SK-N-SH (cell line): ENCODE measurements around the gene KCNT1. TPM values are rescaled to one million over a fixed set of nuclear protein-coding genes. Genes with fewer than 3 reads are reported as not detected.

Experiments used
- CTCF ChIA-PET: fragments of 300-600, 350-600 bp; formaldehyde crosslinking; extraction: SDS; loops from one replicate; lab custom pipeline; 2021; lab: Yijun Ruan, JAX
- POLR2A ChIA-PET: fragments of 350-600 bp; sonication (Branson Sonifier 250); formaldehyde crosslinking; extraction: SDS; loops from one replicate; lab custom pipeline; 2020; ENCODE audit warnings: antibody characterized with exemption, inconsistent platforms; lab: Yijun Ruan, JAX
- DNase-seq: peaks from one replicate; pipeline ENCODE4 v3.0.0; 2012
- H2AFZ ChIP-seq: fragments of 200-600 bp; sonication (generic); 2 replicates; pipeline ENCODE4 v1.8.1; 2016; ENCODE audit warnings: antibody characterized with exemption, mild to moderate bottlenecking, low read depth
- H3F3A ChIP-seq: fragments of 200-600 bp; sonication (generic); replicated peaks from 2 replicates; pipeline ENCODE3; 2016; ENCODE audit warnings: antibody characterized with exemption, mild to moderate bottlenecking; ENCODE audit not compliant: insufficient read depth
- H3K27ac ChIP-seq, 2 experiments: fragments of 200-500 bp in 1 of 2; fragments of 200-600 bp in 1 of 2; sonication (Bioruptor generic) in 1 of 2; sonication (generic), shearing (Covaris generic) in 1 of 2; 2 replicates each; pipeline versions ENCODE4 v1.5.1 to v1.6.1; 2014 to 2016; ENCODE audit warnings: low read depth in 2 of 2, inconsistent platforms in 1 of 2, low read length in 1 of 2, mild to moderate bottlenecking in 1 of 2, mixed read lengths in 1 of 2
- H3K27me3 ChIP-seq: fragments of 200-600 bp; sonication (generic), shearing (Covaris generic); 2 replicates; pipeline ENCODE4 v1.6.1; 2016; ENCODE audit warnings: mixed run types; ENCODE audit not compliant: insufficient read depth
- H3K36me3 ChIP-seq, 2 experiments: fragments of 200-500 bp in 1 of 2; fragments of 200-600 bp in 1 of 2; sonication (Bioruptor generic) in 1 of 2; sonication (generic) in 1 of 2; replicated peaks in 1 of 2; 2 replicates each; pipeline versions ENCODE3 to v1.5.1; 2014 to 2016; ENCODE audit warnings: low read length in 1 of 2, mild to moderate bottlenecking in 1 of 2; ENCODE audit not compliant: insufficient read depth in 2 of 2, control insufficient read depth in 1 of 2
- H3K4me1 ChIP-seq, 2 experiments: fragments of 200-500 bp in 1 of 2; fragments of 200-600 bp in 1 of 2; sonication (Bioruptor generic) in 1 of 2; sonication (generic), shearing (Covaris generic) in 1 of 2; 2 replicates each; pipeline versions ENCODE4 v1.5.1 to v1.6.1; 2014 to 2016; ENCODE audit warnings: low read depth in 1 of 2, low read length in 1 of 2, mixed run types in 1 of 2; ENCODE audit not compliant: insufficient read depth in 2 of 2, control insufficient read depth in 1 of 2
- H3K4me2 ChIP-seq: fragments of 200-600 bp; sonication (generic), shearing (Covaris generic); 2 replicates; pipeline ENCODE4 v1.6.1; 2017; ENCODE audit warnings: mixed run types
- H3K4me3 ChIP-seq, 2 experiments: fragments of 200-500 bp in 1 of 2; fragments of 200-600 bp in 1 of 2; sonication (Bioruptor generic) in 1 of 2; sonication (generic), shearing (Covaris generic) in 1 of 2; 2 replicates each; pipeline versions ENCODE4 v1.5.1 to v1.8.1; 2014 to 2016; ENCODE audit warnings: low read depth in 2 of 2, inconsistent platforms in 1 of 2, low read length in 1 of 2, mild to moderate bottlenecking in 1 of 2, mixed read lengths in 1 of 2, moderate library complexity in 1 of 2
- H3K79me2 ChIP-seq: fragments of 200-600 bp; sonication (generic); 2 replicates; pipeline ENCODE4 v1.8.1; 2017; ENCODE audit warnings: mild to moderate bottlenecking; ENCODE audit not compliant: insufficient read depth
- H3K9ac ChIP-seq: fragments of 200-600 bp; sonication (generic); 2 replicates; pipeline ENCODE4 v1.6.1; 2017; ENCODE audit warnings: mixed run types
- H3K9me2 ChIP-seq: fragments of 200-600 bp; sonication (generic); 2 replicates; pipeline ENCODE4 v1.6.1; 2017; ENCODE audit warnings: mixed run types
- H3K9me3 ChIP-seq: fragments of 200-600 bp; sonication (generic); 2 replicates; pipeline ENCODE4 v1.6.1; 2017; ENCODE audit warnings: mixed run types, mild to moderate bottlenecking, moderate library complexity
- H4K20me1 ChIP-seq: fragments of 200-600 bp; sonication (generic); 2 replicates; pipeline ENCODE4 v1.6.1; 2017; ENCODE audit warnings: mild to moderate bottlenecking, mixed run types; ENCODE audit not compliant: insufficient read depth
- CHD2 ChIP-seq: fragments of 150-350 bp; IDR thresholded peaks from 2 replicates; pipeline ENCODE4 v1.6.1; 2018; ENCODE audit warnings: low read length; ENCODE audit not compliant: partially characterized antibody
- ELF1 ChIP-seq: IDR thresholded peaks from 2 replicates; pipeline ENCODE4 v1.4.0; 2012
- EP300 ChIP-seq, 2 experiments: IDR thresholded peaks; 2 replicates each; pipeline versions ENCODE4 v1.4.0 to v1.6.1; 2012; ENCODE audit warnings: borderline replicate concordance in 1 of 2, low read depth in 1 of 2, low read length in 1 of 2
- FOXJ3 ChIP-seq: sonication (generic); formaldehyde crosslinking; IDR thresholded peaks from 2 replicates; pipeline ENCODE4 v1.5.1; 2020; ENCODE audit warnings: mild to moderate bottlenecking, missing genetic modification reagents
- FOXM1 ChIP-seq: IDR thresholded peaks from 2 replicates; pipeline ENCODE4 v1.4.0; 2012; ENCODE audit warnings: low read depth, mild to moderate bottlenecking
- GATA2 ChIP-seq: sonication (generic); formaldehyde crosslinking; IDR thresholded peaks from 2 replicates; pipeline ENCODE4 v1.5.0; 2020; ENCODE audit warnings: mild to moderate bottlenecking, missing genetic modification reagents
- RAD21 ChIP-seq: IDR thresholded peaks from 2 replicates; pipeline ENCODE4 v1.6.1; 2012; ENCODE audit warnings: mild to moderate bottlenecking, low read length
- RXRA ChIP-seq: IDR thresholded peaks from 2 replicates; pipeline ENCODE4 v1.4.0; 2012; ENCODE audit warnings: low read depth, mild to moderate bottlenecking, borderline replicate concordance
- YY1 ChIP-seq: IDR thresholded peaks from 2 replicates; pipeline ENCODE4 v1.4.0; 2012; ENCODE audit warnings: low read depth, mild to moderate bottlenecking
- WGBS: methylation state at CpG from one replicate; pipeline ENCODE4 v1.1.6; 2017; ENCODE audit warnings: low lambda C conversion rate; 5-methylcytosine and 5-hydroxymethylcytosine counted together
- polyA plus RNA-seq, 3 experiments: library from polyadenylated mRNA; depleted of rRNA; stranded (reverse); fragments of >200 nt; gene quantifications; 2 replicates each; pipeline ENCODE4 v1.2.3, GENCODE V29; 2012
- TF ChIP-seq, protein P1 (sequence below): IDR thresholded peaks from 2 replicates; pipeline ENCODE4 v1.6.1; 2012; ENCODE audit warnings: mild to moderate bottlenecking, low read depth, low read length, moderate library complexity

The KCNT1 gene
- polyA plus RNA-seq, 1 of the 3 experiments (the other 2 are of a cell fraction) = 0.08 TPM

DNA sequence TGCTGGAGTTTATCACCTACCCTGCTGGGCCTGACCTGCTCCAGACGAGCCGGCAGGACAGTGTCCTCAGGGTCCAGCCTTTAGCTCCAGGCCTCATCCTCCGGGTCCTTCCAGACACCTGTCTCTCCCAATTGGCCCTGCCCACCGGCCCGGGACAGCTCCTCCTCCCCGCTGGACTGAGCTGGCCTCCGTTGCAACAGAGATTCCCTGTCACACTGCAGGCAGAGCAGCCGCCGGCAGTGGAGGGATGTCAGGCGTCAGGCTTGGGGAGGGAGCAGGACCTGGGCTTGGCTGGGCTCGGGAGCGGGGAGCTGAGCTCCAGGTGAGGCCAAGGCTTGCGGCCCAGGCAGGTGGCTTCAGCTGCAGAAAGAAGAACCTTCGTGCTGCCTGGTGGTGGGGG, 1.7 kb downstream of the KCNT1 start:
- ChIA-PET POLR2A (no interaction called here), CTCF (interaction anchor here (0.9 to 4.3 kb wide), 5 partner anchors 10 to 419 kb away, joined by 3 to 32 read pairs (median 6); no protein-coding TSS in a partner anchor)
- 64% methylated on average over 10 of the region's 14 CpGs for WGBS
- H3K36me3 ChIP-seq = no peaks in the 10 kb centered on the region
- no peak overlapping the region for H3K9ac ChIP-seq
- no peak overlapping the region for H3K4me2 ChIP-seq
- no peak overlapping the region for H2AFZ ChIP-seq
- H3K4me1 ChIP-seq = peaks cover 0 to 39% of the 10 kb centered on the region in 2 experiments; a peak in 1 of 4 replicates
- H3F3A ChIP-seq = no peaks in the 10 kb centered on the region
- H3K9me3 ChIP-seq = no peaks in the 10 kb centered on the region
- TF ChIP-seq ELF1 = no peak
- no peak for TF ChIP-seq FOXJ3 (CRISPR knock-in tag)
- no peak for TF ChIP-seq RAD21
- TF ChIP-seq RXRA = no peak
- no peak for TF ChIP-seq CHD2
- TF ChIP-seq, all 33 proteins: peak for 0
- no peaks in the 10 kb centered on the region for H3K79me2 ChIP-seq
- no peak overlapping the region for H3K4me3 ChIP-seq
- no peak for DNase-seq
- no peaks in the 10 kb centered on the region for H4K20me1 ChIP-seq
- no peak overlapping the region for H3K27ac ChIP-seq
- H3K27me3 ChIP-seq = no peaks in the 10 kb centered on the region
- no peaks in the 10 kb centered on the region for H3K9me2 ChIP-seq

DNA sequence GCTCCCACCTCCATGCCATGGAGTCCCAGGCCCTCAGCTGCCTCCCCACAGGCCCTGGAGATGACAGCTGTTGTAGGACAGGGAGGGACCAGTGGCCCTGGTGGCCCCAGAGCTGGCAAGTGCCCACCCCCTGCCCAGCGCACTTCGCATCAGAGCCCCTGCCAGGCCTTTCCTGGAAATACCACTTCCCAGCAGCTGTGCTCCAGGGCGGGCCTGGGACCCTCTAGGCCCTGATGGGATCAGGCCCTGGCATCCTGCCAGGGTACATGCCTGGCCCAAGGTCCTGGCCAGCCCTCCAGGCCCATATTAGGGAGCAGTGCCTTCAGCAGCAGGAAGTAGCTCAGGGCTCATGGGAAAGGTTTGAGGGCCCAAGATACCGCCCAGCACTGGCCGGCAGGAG, 2.5 kb downstream of the KCNT1 start:
- Histone ChIP-seq H3K9me2 (no peaks in the 10 kb centered on the region), H3K27ac (no peak overlapping the region), H3K9ac (no peak overlapping the region), H3K27me3 (no peaks in the 10 kb centered on the region), H2AFZ (no peak overlapping the region), H3K79me2 (no peaks in the 10 kb centered on the region), H3K4me1 (peaks cover 0 to 39% of the 10 kb centered on the region in 2 experiments; a peak in 1 of 4 replicates), H3K4me3 (no peak overlapping the region), H3K36me3 (no peaks in the 10 kb centered on the region), H3K4me2 (no peak overlapping the region), H3K9me3 (no peaks in the 10 kb centered on the region), H4K20me1 (no peaks in the 10 kb centered on the region), H3F3A (no peaks in the 10 kb centered on the region)
- peak; percentile 77 for DNase-seq
- CTCF ChIA-PET = interaction anchor here (0.9 to 4.3 kb wide), 5 partner anchors 9 to 418 kb away, joined by 3 to 32 read pairs (median 6); no protein-coding TSS in a partner anchor
- WGBS = 93% methylated on average over 3 of the region's 5 CpGs
- POLR2A ChIA-PET = interaction anchor here (0.8 kb wide), 1 partner anchor 9 kb away, joined by 3 read pairs; no protein-coding TSS in a partner anchor
- TF ChIP-seq YY1 = no peak
- peak in 1 of 2 experiments; percentile 27; a peak in 1 of 4 replicates for TF ChIP-seq EP300 (IDR thresholded peaks at IDR 0.05; ENCODE audit: borderline replicate concordance in 1 of 2, low read depth in 1 of 2, low read length in 1 of 2)
- TF ChIP-seq GATA2 (CRISPR knock-in tag) = peak; percentile 34; the same call in 1 of the 2 replicates

DNA sequence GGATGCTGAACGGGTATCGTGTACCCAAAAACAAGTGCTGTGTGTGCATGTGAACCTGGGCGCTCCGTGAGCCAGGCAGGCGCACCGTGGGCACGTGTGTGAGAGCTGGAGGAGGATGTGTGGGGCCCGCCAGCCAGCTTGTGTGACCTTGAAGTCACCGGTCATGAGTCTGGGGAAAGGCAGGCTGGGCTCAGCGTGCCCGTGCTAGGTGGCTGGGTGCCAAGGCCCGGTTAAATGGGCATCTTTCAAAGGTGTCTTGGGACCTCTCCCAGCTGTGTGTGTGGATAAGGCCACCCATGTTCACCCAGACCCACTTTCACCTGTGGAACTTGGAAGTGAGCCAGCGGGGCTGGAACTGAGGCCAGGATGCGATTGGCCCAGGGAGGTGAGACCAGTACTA, 3.4 kb downstream of the KCNT1 start:
- Histone ChIP-seq H3K4me1 (peaks cover 0 to 39% of the 10 kb centered on the region in 2 experiments; a peak in 1 of 4 replicates), H3K79me2 (no peaks in the 10 kb centered on the region), H3K4me2 (no peak overlapping the region), H3K27ac (no peak overlapping the region), H3K9me3 (no peaks in the 10 kb centered on the region), H3K9me2 (no peaks in the 10 kb centered on the region), H2AFZ (no peak overlapping the region), H3K9ac (no peak overlapping the region), H3K27me3 (no peaks in the 10 kb centered on the region), H3K36me3 (no peaks in the 10 kb centered on the region), H4K20me1 (no peaks in the 10 kb centered on the region), H3F3A (no peaks in the 10 kb centered on the region), H3K4me3 (no peak overlapping the region)
- TF ChIP-seq, protein P1, sequence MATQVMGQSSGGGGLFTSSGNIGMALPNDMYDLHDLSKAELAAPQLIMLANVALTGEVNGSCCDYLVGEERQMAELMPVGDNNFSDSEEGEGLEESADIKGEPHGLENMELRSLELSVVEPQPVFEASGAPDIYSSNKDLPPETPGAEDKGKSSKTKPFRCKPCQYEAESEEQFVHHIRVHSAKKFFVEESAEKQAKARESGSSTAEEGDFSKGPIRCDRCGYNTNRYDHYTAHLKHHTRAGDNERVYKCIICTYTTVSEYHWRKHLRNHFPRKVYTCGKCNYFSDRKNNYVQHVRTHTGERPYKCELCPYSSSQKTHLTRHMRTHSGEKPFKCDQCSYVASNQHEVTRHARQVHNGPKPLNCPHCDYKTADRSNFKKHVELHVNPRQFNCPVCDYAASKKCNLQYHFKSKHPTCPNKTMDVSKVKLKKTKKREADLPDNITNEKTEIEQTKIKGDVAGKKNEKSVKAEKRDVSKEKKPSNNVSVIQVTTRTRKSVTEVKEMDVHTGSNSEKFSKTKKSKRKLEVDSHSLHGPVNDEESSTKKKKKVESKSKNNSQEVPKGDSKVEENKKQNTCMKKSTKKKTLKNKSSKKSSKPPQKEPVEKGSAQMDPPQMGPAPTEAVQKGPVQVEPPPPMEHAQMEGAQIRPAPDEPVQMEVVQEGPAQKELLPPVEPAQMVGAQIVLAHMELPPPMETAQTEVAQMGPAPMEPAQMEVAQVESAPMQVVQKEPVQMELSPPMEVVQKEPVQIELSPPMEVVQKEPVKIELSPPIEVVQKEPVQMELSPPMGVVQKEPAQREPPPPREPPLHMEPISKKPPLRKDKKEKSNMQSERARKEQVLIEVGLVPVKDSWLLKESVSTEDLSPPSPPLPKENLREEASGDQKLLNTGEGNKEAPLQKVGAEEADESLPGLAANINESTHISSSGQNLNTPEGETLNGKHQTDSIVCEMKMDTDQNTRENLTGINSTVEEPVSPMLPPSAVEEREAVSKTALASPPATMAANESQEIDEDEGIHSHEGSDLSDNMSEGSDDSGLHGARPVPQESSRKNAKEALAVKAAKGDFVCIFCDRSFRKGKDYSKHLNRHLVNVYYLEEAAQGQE = no peak
- no peak for TF ChIP-seq FOXM1
- ChIA-PET CTCF (interaction anchor here (1.4 to 4.3 kb wide), 4 partner anchors 8 to 160 kb away, joined by 4 to 32 read pairs (median 7); no protein-coding TSS in a partner anchor), POLR2A (no interaction called here)
- 0% methylated on average over 1 of the region's 14 CpGs for WGBS
- no peak for DNase-seq
